ENCODE data around the gene ALG8. TPM values are rescaled to one million over a fixed set of nuclear protein-coding genes. Genes with fewer than 3 reads are reported as not detected.
"Not testable (repeated sequence)": the region's sequence is repeated elsewhere in the genome, so short reads cannot be mapped to it uniquely, and the experiment has no call there.

ALG8 gene
- 41.7 and 41.8 TPM in 2 replicates for total RNA-seq (2014; rRNA removed; shearing (Covaris generic))

GRCh38 chr11:78139422-78140391 lies at the start of gene ALG8:
Gene ALG8 (minus strand): TSS chr11:78139626. CDS start chr11:78139588, 38 bp downstream.
- 0 out of 2 replicates have a peak, but pooled peaks cover 3% of the 10 kb centered on the region for H3K36me3 ChIP-seq
- no peaks in the 10 kb centered on the region for H3K27me3 ChIP-seq (replicated peaks)
- peak; percentile 73 to 90 for DNase-seq (ENCODE audit: low read depth in 1 of 2, low spot score in 2 of 2)
- peak within 1 kb of the TSS; percentile 58 for H3K4me3 ChIP-seq
- H3K4me1 ChIP-seq (replicated peaks): 0 out of 2 replicates have a peak, but pooled peaks cover 10% of the 10 kb centered on the region
- H3K9me3 ChIP-seq (replicated peaks): no peaks in the 10 kb centered on the region
- peak within 1 kb of the TSS; percentile 74 for H3K27ac ChIP-seq

GRCh38 chr11:78188286-78189173 lies 49.1 kb upstream of the ALG8 start, which contains the start of the genes KCTD21 and USP35:
Gene KCTD21 (minus strand): TSS chr11:78188626. CDS start chr11:78174554, 14,072 bp downstream.
Gene USP35 (plus strand): TSS chr11:78188919. CDS start chr11:78196246, 7,327 bp downstream.
- Histone ChIP-seq H3K36me3 (no peaks in the 10 kb centered on the region), H3K4me1 (replicated peaks) (peaks cover 18% of the 10 kb centered on the region), H3K4me3 (peak within 1 kb of the TSS; percentile 72), H3K27ac (0 out of 2 replicates have a peak within 1 kb of the TSS, but pooled peaks have one; percentile 14), H3K27me3 (replicated peaks) (no peaks in the 10 kb centered on the region), H3K9me3 (replicated peaks) (no peaks in the 10 kb centered on the region)
- peak; percentile 91 to 93 for DNase-seq (ENCODE audit: low read depth in 1 of 2, low spot score in 2 of 2)

- Histone ChIP-seq H3K27me3 (replicated peaks) (no peaks in the 10 kb centered on the region), H3K4me1 (replicated peaks) (peaks cover 18% of the 10 kb centered on the region), H3K9me3 (replicated peaks) (no peaks in the 10 kb centered on the region), H3K4me3 (peak overlapping the region; percentile 72), H3K36me3 (no peaks in the 10 kb centered on the region), H3K27ac (no peak overlapping the region)
- no peak for DNase-seq (ENCODE audit: low read depth in 1 of 2, low spot score in 2 of 2)
Measured at GRCh38 chr11:78187366-78188285, 48.2 kb upstream of the ALG8 start.

- Histone ChIP-seq H3K4me1 (replicated peaks) (peaks cover 9% of the 10 kb centered on the region), H3K27ac (no peak overlapping the region), H3K27me3 (replicated peaks) (no peaks in the 10 kb centered on the region), H3K4me3 (no peak overlapping the region), H3K36me3 (no peaks in the 10 kb centered on the region), H3K9me3 (replicated peaks) (no peaks in the 10 kb centered on the region)
- no peak for DNase-seq (ENCODE audit: low read depth in 1 of 2, low spot score in 2 of 2)
Measured at GRCh38 chr11:78181185-78181584, 41.8 kb upstream of the ALG8 start.

- Histone ChIP-seq H3K4me1 (replicated peaks) (peaks cover 5% of the 10 kb centered on the region), H3K9me3 (replicated peaks) (no peaks in the 10 kb centered on the region), H3K27me3 (replicated peaks) (no peaks in the 10 kb centered on the region), H3K27ac (no peak overlapping the region), H3K36me3 (no peaks in the 10 kb centered on the region), H3K4me3 (no peak overlapping the region)
- no peak for DNase-seq (ENCODE audit: low read depth in 1 of 2, low spot score in 2 of 2)
Measured at GRCh38 chr11:78180751-78181150, 41.3 kb upstream of the ALG8 start.

GRCh38 chr11:78179459-78180071 lies 40.1 kb upstream of the ALG8 start:
- no peak for DNase-seq (ENCODE audit: low read depth in 1 of 2, low spot score in 2 of 2)
- Histone ChIP-seq H3K9me3 (replicated peaks) (no peaks in the 10 kb centered on the region), H3K4me3 (no peak overlapping the region), H3K4me1 (replicated peaks) (no peaks in the 10 kb centered on the region), H3K27me3 (replicated peaks) (no peaks in the 10 kb centered on the region), H3K36me3 (no peaks in the 10 kb centered on the region), H3K27ac (no peak overlapping the region)

- DNase-seq (ENCODE audit: low read depth in 1 of 2, low spot score in 2 of 2): no peak
- no peaks in the 10 kb centered on the region for H3K9me3 ChIP-seq (replicated peaks)
- no peak overlapping the region for H3K27ac ChIP-seq
- peaks cover 3% of the 10 kb centered on the region; the same call in 1 of the 2 replicates for H3K36me3 ChIP-seq
- H3K4me3 ChIP-seq: no peak overlapping the region
- H3K4me1 ChIP-seq (replicated peaks): no peaks in the 10 kb centered on the region
- no peaks in the 10 kb centered on the region for H3K27me3 ChIP-seq (replicated peaks)
Measured at GRCh38 chr11:78177216-78177615, 37.8 kb upstream of the ALG8 start.

GRCh38 chr11:78176605-78177141 lies 37.2 kb upstream of the ALG8 start:
- no peak overlapping the region for H3K27ac ChIP-seq
- no peaks in the 10 kb centered on the region for H3K4me1 ChIP-seq (replicated peaks)
- H3K27me3 ChIP-seq (replicated peaks): no peaks in the 10 kb centered on the region
- H3K36me3 ChIP-seq: peaks cover 3% of the 10 kb centered on the region; the same call in 1 of the 2 replicates
- H3K4me3 ChIP-seq: no peak overlapping the region
- no peaks in the 10 kb centered on the region for H3K9me3 ChIP-seq (replicated peaks)
- no peak for DNase-seq (ENCODE audit: low read depth in 1 of 2, low spot score in 2 of 2)

GRCh38 chr11:78175862-78176261 lies 36.4 kb upstream of the ALG8 start:
- H3K9me3 ChIP-seq (replicated peaks); DNase-seq (ENCODE audit: low read depth in 1 of 2, low spot score in 2 of 2); H3K36me3 ChIP-seq; H3K4me3 ChIP-seq; H3K27ac ChIP-seq; H3K4me1 ChIP-seq (replicated peaks); H3K27me3 ChIP-seq (replicated peaks): not testable (repeated sequence)

GRCh38 chr11:78171951-78172350 lies 32.5 kb upstream of the ALG8 start:
- H3K4me1 ChIP-seq (replicated peaks): peaks cover 14% of the 10 kb centered on the region
- no peaks in the 10 kb centered on the region for H3K9me3 ChIP-seq (replicated peaks)
- H3K36me3 ChIP-seq: peaks cover 3% of the 10 kb centered on the region; the same call in 1 of the 2 replicates
- H3K4me3 ChIP-seq: no peak overlapping the region
- no peak for DNase-seq (ENCODE audit: low read depth in 1 of 2, low spot score in 2 of 2)
- no peaks in the 10 kb centered on the region for H3K27me3 ChIP-seq (replicated peaks)
- H3K27ac ChIP-seq: no peak overlapping the region

- no peak overlapping the region for H3K27ac ChIP-seq
- DNase-seq (ENCODE audit: low read depth in 1 of 2, low spot score in 2 of 2): no peak
- H3K27me3 ChIP-seq (replicated peaks): no peaks in the 10 kb centered on the region
- peaks cover 3% of the 10 kb centered on the region; the same call in 1 of the 2 replicates for H3K36me3 ChIP-seq
- H3K4me1 ChIP-seq (replicated peaks): peaks cover 14% of the 10 kb centered on the region
- H3K4me3 ChIP-seq: no peak overlapping the region
- H3K9me3 ChIP-seq (replicated peaks): no peaks in the 10 kb centered on the region
Measured at GRCh38 chr11:78170874-78171549, 31.6 kb upstream of the ALG8 start.

GRCh38 chr11:78170413-78170812 lies 31.0 kb upstream of the ALG8 start:
- no peak overlapping the region for H3K27ac ChIP-seq
- peaks cover 14% of the 10 kb centered on the region for H3K4me1 ChIP-seq (replicated peaks)
- H3K36me3 ChIP-seq: peaks cover 3% of the 10 kb centered on the region; the same call in 1 of the 2 replicates
- H3K4me3 ChIP-seq: no peak overlapping the region
- H3K9me3 ChIP-seq (replicated peaks): no peaks in the 10 kb centered on the region
- no peak for DNase-seq (ENCODE audit: low read depth in 1 of 2, low spot score in 2 of 2)
- H3K27me3 ChIP-seq (replicated peaks): no peaks in the 10 kb centered on the region

Data from SJSA1 (cell line).